HEK293 (cell line): ENCODE results near the gene FFAR1.

Experiments used
- CTCF ChIA-PET: fragments of 350-600 bp; formaldehyde crosslinking; extraction: SDS; loops from one replicate; lab custom pipeline; 2021; ENCODE audit warnings: antibody characterized with exemption; lab: Yijun Ruan, JAX
- POLR2A ChIA-PET: fragments of 300-600 bp; formaldehyde crosslinking; extraction: SDS; loops from one replicate; lab custom pipeline; 2020; ENCODE audit warnings: antibody characterized with exemption, inconsistent platforms; lab: Yijun Ruan, JAX
- H3K27ac ChIP-seq: fragments of 200-500 bp; sonication (Bioruptor generic); 2 replicates; pipeline ENCODE4 v1.5.1; 2014; ENCODE audit warnings: low read depth, low read length, control low read depth, inconsistent platforms; ENCODE audit errors: extremely low read depth
- H3K36me3 ChIP-seq, 2 experiments: fragments of 200-500 bp in 1 of 2; sonication (Bioruptor generic) in 1 of 2; 1 replicate in 1 of 2; 2 replicates in 1 of 2; pipeline ENCODE4 v1.5.1; 2014 to 2017; ENCODE audit warnings: inconsistent platforms in 2 of 2, low read length in 2 of 2; ENCODE audit not compliant: control insufficient read depth in 2 of 2, insufficient read depth in 1 of 2
- H3K4me1 ChIP-seq: fragments of 200-500 bp; sonication (Bioruptor generic); 2 replicates; pipeline ENCODE4 v1.5.1; 2014; ENCODE audit warnings: mild to moderate bottlenecking, low read length, inconsistent platforms; ENCODE audit not compliant: control insufficient read depth, insufficient read depth
- H3K4me3 ChIP-seq: 2 replicates; pipeline ENCODE4 v1.5.1; 2011; ENCODE audit warnings: low read depth, mild to moderate bottlenecking, control low read depth, low read length, moderate library complexity
- H3K9me3 ChIP-seq: fragments of 200-500 bp; sonication (Bioruptor generic); 2 replicates; pipeline ENCODE4 v1.5.1; 2014; ENCODE audit warnings: low read depth, low read length, inconsistent platforms; ENCODE audit not compliant: control insufficient read depth, insufficient read depth
- HIC1 ChIP-seq: fragments of 450-650 bp; formaldehyde crosslinking; IDR thresholded peaks from 2 replicates; pipeline ENCODE4 v1.5.1; 2016; ENCODE audit warnings: missing biosample characterization, missing genetic modification characterization
- HOXC10 ChIP-seq: sonication (generic); formaldehyde crosslinking; IDR thresholded peaks from 2 replicates; pipeline ENCODE4 v1.8.1; 2023; ENCODE audit warnings: mild to moderate bottlenecking, missing genetic modification reagents
- HOXD13 ChIP-seq: sonication (generic); formaldehyde crosslinking; IDR thresholded peaks from 2 replicates; pipeline ENCODE4 v1.8.0; 2022; ENCODE audit warnings: missing genetic modification reagents, borderline replicate concordance
- IKZF3 ChIP-seq: fragments of 450-650 bp; IDR thresholded peaks from 2 replicates; pipeline ENCODE4 v1.5.0; 2018; ENCODE audit warnings: missing biosample characterization, mild to moderate bottlenecking, missing genetic modification characterization, moderate library complexity
- MYNN ChIP-seq: fragments of 450-650 bp; formaldehyde crosslinking; IDR thresholded peaks from 2 replicates; pipeline ENCODE4 v1.5.1; 2016; ENCODE audit warnings: missing biosample characterization, missing genetic modification characterization, borderline replicate concordance
- OVOL3 ChIP-seq: fragments of 450-650 bp; formaldehyde crosslinking; IDR thresholded peaks from 2 replicates; pipeline ENCODE4 v1.5.1; 2016; ENCODE audit warnings: missing biosample characterization, missing genetic modification characterization
- TRIM28 ChIP-seq: IDR thresholded peaks from 2 replicates; pipeline ENCODE4 v1.6.1; 2011; ENCODE audit warnings: low read length, control low read depth, borderline replicate concordance
- ZIC2 ChIP-seq: fragments of 450-650 bp; formaldehyde crosslinking; IDR thresholded peaks from 2 replicates; pipeline ENCODE4 v1.5.1; 2016; ENCODE audit warnings: missing biosample characterization, missing genetic modification characterization
- ZNF175 ChIP-seq: fragments of 450-650 bp; formaldehyde crosslinking; IDR thresholded peaks from 2 replicates; pipeline ENCODE4 v1.5.1; 2016; ENCODE audit warnings: missing biosample characterization, missing genetic modification characterization
- ZNF23 ChIP-seq: fragments of 450-650 bp; formaldehyde crosslinking; IDR thresholded peaks from 2 replicates; pipeline ENCODE4 v1.5.1; 2016; ENCODE audit warnings: missing biosample characterization, missing genetic modification characterization, borderline replicate concordance
- ZNF350 ChIP-seq: fragments of 450-650 bp; formaldehyde crosslinking; IDR thresholded peaks from 2 replicates; pipeline ENCODE4 v1.5.0; 2017; ENCODE audit warnings: missing biosample characterization, mild to moderate bottlenecking, missing genetic modification characterization
- ZNF354C ChIP-seq: fragments of 450-650 bp; formaldehyde crosslinking; IDR thresholded peaks from 2 replicates; pipeline ENCODE4 v1.5.1; 2016; ENCODE audit warnings: missing biosample characterization, missing genetic modification characterization, low read depth, borderline replicate concordance
- ZNF37A ChIP-seq: fragments of 450-650 bp; IDR thresholded peaks from 2 replicates; pipeline ENCODE4 v1.5.1; 2018; ENCODE audit warnings: missing biosample characterization, missing genetic modification characterization
- ZSCAN4 ChIP-seq: fragments of 450-650 bp; formaldehyde crosslinking; IDR thresholded peaks from 2 replicates; pipeline ENCODE4 v1.5.1; 2017; ENCODE audit warnings: missing biosample characterization, missing genetic modification characterization
- TF ChIP-seq, protein P1 (sequence below): fragments of 450-650 bp; formaldehyde crosslinking; IDR thresholded peaks from 2 replicates; pipeline ENCODE4 v1.5.0; 2017; ENCODE audit warnings: missing biosample characterization, missing genetic modification characterization, borderline replicate concordance

FFAR1 gene

DNA sequence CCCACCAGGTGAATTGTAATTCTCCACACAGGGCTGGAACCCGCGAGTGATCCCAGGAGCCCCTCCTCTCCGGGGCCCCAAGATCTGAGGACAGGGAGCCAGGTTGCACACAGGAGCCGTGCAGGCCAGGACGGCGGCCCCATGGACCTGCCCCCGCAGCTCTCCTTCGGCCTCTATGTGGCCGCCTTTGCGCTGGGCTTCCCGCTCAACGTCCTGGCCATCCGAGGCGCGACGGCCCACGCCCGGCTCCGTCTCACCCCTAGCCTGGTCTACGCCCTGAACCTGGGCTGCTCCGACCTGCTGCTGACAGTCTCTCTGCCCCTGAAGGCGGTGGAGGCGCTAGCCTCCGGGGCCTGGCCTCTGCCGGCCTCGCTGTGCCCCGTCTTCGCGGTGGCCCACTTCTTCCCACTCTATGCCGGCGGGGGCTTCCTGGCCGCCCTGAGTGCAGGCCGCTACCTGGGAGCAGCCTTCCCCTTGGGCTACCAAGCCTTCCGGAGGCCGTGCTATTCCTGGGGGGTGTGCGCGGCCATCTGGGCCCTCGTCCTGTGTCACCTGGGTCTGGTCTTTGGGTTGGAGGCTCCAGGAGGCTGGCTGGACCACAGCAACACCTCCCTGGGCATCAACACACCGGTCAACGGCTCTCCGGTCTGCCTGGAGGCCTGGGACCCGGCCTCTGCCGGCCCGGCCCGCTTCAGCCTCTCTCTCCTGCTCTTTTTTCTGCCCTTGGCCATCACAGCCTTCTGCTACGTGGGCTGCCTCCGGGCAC, 3.9 kb downstream of the FFAR1 start (continued):
- TF ChIP-seq HIC1 (tag by site-specific recombination) (no peak), IKZF3 (no peak), HOXC10 (CRISPR knock-in tag) (no peak), OVOL3 (no peak), ZNF350 (tag by site-specific recombination) (no peak), HOXD13 (CRISPR knock-in tag) (no peak), ZNF354C (tag by site-specific recombination) (no peak), ZIC2 (tag by site-specific recombination) (no peak), ZNF175 (tag by site-specific recombination) (no peak), TRIM28 (no peak), ZSCAN4 (tag by site-specific recombination) (no peak), MYNN (tag by site-specific recombination) (no peak), ZNF37A (tag by site-specific recombination) (no peak)
- TF ChIP-seq, protein P1, sequence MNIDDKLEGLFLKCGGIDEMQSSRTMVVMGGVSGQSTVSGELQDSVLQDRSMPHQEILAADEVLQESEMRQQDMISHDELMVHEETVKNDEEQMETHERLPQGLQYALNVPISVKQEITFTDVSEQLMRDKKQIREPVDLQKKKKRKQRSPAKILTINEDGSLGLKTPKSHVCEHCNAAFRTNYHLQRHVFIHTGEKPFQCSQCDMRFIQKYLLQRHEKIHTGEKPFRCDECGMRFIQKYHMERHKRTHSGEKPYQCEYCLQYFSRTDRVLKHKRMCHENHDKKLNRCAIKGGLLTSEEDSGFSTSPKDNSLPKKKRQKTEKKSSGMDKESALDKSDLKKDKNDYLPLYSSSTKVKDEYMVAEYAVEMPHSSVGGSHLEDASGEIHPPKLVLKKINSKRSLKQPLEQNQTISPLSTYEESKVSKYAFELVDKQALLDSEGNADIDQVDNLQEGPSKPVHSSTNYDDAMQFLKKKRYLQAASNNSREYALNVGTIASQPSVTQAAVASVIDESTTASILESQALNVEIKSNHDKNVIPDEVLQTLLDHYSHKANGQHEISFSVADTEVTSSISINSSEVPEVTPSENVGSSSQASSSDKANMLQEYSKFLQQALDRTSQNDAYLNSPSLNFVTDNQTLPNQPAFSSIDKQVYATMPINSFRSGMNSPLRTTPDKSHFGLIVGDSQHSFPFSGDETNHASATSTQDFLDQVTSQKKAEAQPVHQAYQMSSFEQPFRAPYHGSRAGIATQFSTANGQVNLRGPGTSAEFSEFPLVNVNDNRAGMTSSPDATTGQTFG (tag by site-specific recombination) = no peak

DNA sequence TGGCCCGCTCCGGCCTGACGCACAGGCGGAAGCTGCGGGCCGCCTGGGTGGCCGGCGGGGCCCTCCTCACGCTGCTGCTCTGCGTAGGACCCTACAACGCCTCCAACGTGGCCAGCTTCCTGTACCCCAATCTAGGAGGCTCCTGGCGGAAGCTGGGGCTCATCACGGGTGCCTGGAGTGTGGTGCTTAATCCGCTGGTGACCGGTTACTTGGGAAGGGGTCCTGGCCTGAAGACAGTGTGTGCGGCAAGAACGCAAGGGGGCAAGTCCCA, 4.4 kb downstream of the FFAR1 start:
- H3K36me3 ChIP-seq = no peaks in the 10 kb centered on the region; a peak in 1 of 3 replicates
- H3K4me1 ChIP-seq = no peaks in the 10 kb centered on the region
- no peak overlapping the region for H3K4me3 ChIP-seq
- H3K27ac ChIP-seq = no peak overlapping the region
- H3K9me3 ChIP-seq = no peaks in the 10 kb centered on the region
- TF ChIP-seq ZNF23 = no peak
- TF ChIP-seq, protein P1 (tag by site-specific recombination) = 0 out of 2 replicates have a peak, but pooled peaks have one; percentile 4
- TF ChIP-seq, all 188 proteins: peak for 1
- ChIA-PET POLR2A (interaction anchor here (0.7 to 2.1 kb wide), 4 partner anchors 84 to 296 kb away, joined by 3 to 13 read pairs (median 6); partner anchors contain the start of gene COX6B1), CTCF (interaction anchor here (0.6 to 10.6 kb wide), 48 partner anchors 10 to 712 kb away, joined by 3 to 237 read pairs (median 8); partner anchors contain the start of genes HAUS5 and KRTDAP)
